HepG2 (cell line): ENCODE measurements around the gene MTFP1. TPM values are rescaled to one million over a fixed set of nuclear protein-coding genes. Genes with fewer than 3 reads are reported as not detected.

Experiments used
- ATF7-NPFF ChIP-seq: sonication (generic); formaldehyde crosslinking; IDR thresholded peaks from 2 replicates; pipeline ENCODE4 v1.8.1; 2023; ENCODE audit warnings: mild to moderate bottlenecking, low read depth, missing genetic modification reagents, moderate library complexity
- DRAP1 ChIP-seq: IDR thresholded peaks from 2 replicates; pipeline ENCODE4 v1.6.1; 2016; ENCODE audit warnings: missing genetic modification reagents, missing compliant biosample characterization
- E2F2 ChIP-seq: sonication (generic); formaldehyde crosslinking; IDR thresholded peaks from 2 replicates; pipeline ENCODE4 v1.4.0; 2020; ENCODE audit warnings: missing genetic modification reagents, borderline replicate concordance
- ETV6 ChIP-seq: sonication (generic); formaldehyde crosslinking; conservative IDR thresholded peaks from 2 replicates; pipeline ENCODE4 v1.4.0; 2020; ENCODE audit warnings: missing genetic modification reagents
- FOXP4 ChIP-seq: sonication (generic); formaldehyde crosslinking; IDR thresholded peaks from 2 replicates; pipeline ENCODE4 v1.4.0; 2020; ENCODE audit warnings: missing genetic modification reagents
- KAT2B ChIP-seq: fragments of 150-350 bp; IDR thresholded peaks from 2 replicates; pipeline ENCODE4 v1.6.1; 2014; ENCODE audit warnings: low read depth, low read length, borderline replicate concordance
- MATR3 ChIP-seq: sonication (generic); formaldehyde crosslinking; IDR thresholded peaks from 2 replicates; pipeline ENCODE4 v1.4.0; 2020; ENCODE audit warnings: missing genetic modification reagents
- PHF21A ChIP-seq: sonication (generic); formaldehyde crosslinking; IDR thresholded peaks from 2 replicates; pipeline ENCODE4 v1.5.0; 2020; ENCODE audit warnings: mild to moderate bottlenecking, missing genetic modification reagents
- RBM39 ChIP-seq: fragments of 200-400 bp; formaldehyde crosslinking; IDR thresholded peaks from one replicate; pipeline ENCODE4 v1.6.1; 2018; ENCODE audit warnings: antibody characterized with exemption, mild to moderate bottlenecking, low read depth, low read length; ENCODE audit not compliant: poor library complexity, severe bottlenecking
- SAFB2 ChIP-seq: sonication (generic); formaldehyde crosslinking; IDR thresholded peaks from 2 replicates; pipeline ENCODE4 v1.5.1; 2020; ENCODE audit warnings: missing genetic modification reagents, low read depth, mild to moderate bottlenecking, borderline replicate concordance
- SCMH1 ChIP-seq: sonication (generic); formaldehyde crosslinking; IDR thresholded peaks from 2 replicates; pipeline ENCODE4 v1.9.0; 2021; ENCODE audit warnings: missing genetic modification reagents, mild to moderate bottlenecking, borderline replicate concordance
- SP1 ChIP-seq, 2 experiments: fragments of 450-650 bp in 1 of 2; sonication (generic) in 1 of 2; formaldehyde crosslinking in 1 of 2; IDR thresholded peaks; 2 replicates each; pipeline versions ENCODE4 v1.4.0 to v1.6.1; 2016 to 2020; ENCODE audit warnings: missing genetic modification reagents in 1 of 2
- SP5 ChIP-seq: IDR thresholded peaks from 2 replicates; pipeline ENCODE4 v1.6.1; 2016; ENCODE audit warnings: low read depth, borderline replicate concordance
- SSRP1 ChIP-seq: IDR thresholded peaks from 2 replicates; pipeline ENCODE4 v1.6.1; 2016; ENCODE audit warnings: control low read depth
- ZBTB34 ChIP-seq: sonication (generic); formaldehyde crosslinking; IDR thresholded peaks from 2 replicates; pipeline ENCODE4 v1.8.0; 2022; ENCODE audit warnings: mild to moderate bottlenecking, missing genetic modification reagents
- ZFAT ChIP-seq: sonication (generic); formaldehyde crosslinking; conservative IDR thresholded peaks from 2 replicates; pipeline ENCODE4 v1.8.1; 2023; ENCODE audit warnings: missing genetic modification reagents, inconsistent platforms
- ZFX ChIP-seq: sonication (generic); formaldehyde crosslinking; IDR thresholded peaks from 2 replicates; pipeline ENCODE4 v1.4.0; 2020; ENCODE audit warnings: mild to moderate bottlenecking, low read depth, missing genetic modification reagents, moderate library complexity
- ZKSCAN8 ChIP-seq: IDR thresholded peaks from 2 replicates; pipeline ENCODE4 v1.6.1; 2016; ENCODE audit warnings: borderline replicate concordance, missing genetic modification reagents, missing compliant biosample characterization
- ZNF251 ChIP-seq: sonication (generic); formaldehyde crosslinking; IDR thresholded peaks from 2 replicates; pipeline ENCODE4 v1.9.0; 2021; ENCODE audit warnings: mild to moderate bottlenecking, missing genetic modification reagents
- ZNF292 ChIP-seq: sonication (generic); formaldehyde crosslinking; IDR thresholded peaks from 2 replicates; pipeline ENCODE4 v1.8.1; 2022; ENCODE audit warnings: mild to moderate bottlenecking, low read depth, missing genetic modification reagents, borderline replicate concordance
- ZNF326 ChIP-seq: sonication (generic); formaldehyde crosslinking; IDR thresholded peaks from 2 replicates; pipeline ENCODE4 v1.4.0; 2020; ENCODE audit warnings: missing genetic modification reagents, borderline replicate concordance
- ZNF484 ChIP-seq: sonication (generic); formaldehyde crosslinking; IDR thresholded peaks from 2 replicates; pipeline ENCODE4 v1.5.1; 2020; ENCODE audit warnings: mild to moderate bottlenecking, low read depth, missing genetic modification reagents, borderline replicate concordance
- ZNF546 ChIP-seq: sonication (generic); formaldehyde crosslinking; conservative IDR thresholded peaks from 2 replicates; pipeline ENCODE4 v1.8.1; 2023; ENCODE audit warnings: mild to moderate bottlenecking, missing genetic modification reagents
- ZNF572 ChIP-seq: sonication (generic); formaldehyde crosslinking; IDR thresholded peaks from 2 replicates; pipeline ENCODE4 v1.5.1; 2020; ENCODE audit warnings: mild to moderate bottlenecking, missing genetic modification reagents
- ZNF747 ChIP-seq: sonication (generic); formaldehyde crosslinking; IDR thresholded peaks from 2 replicates; pipeline ENCODE4 v1.8.1; 2023; ENCODE audit warnings: missing genetic modification reagents, mild to moderate bottlenecking, borderline replicate concordance
- polyA plus RNA-seq, 8 experiments: library from polyadenylated mRNA; depleted of rRNA in 3 of 8; stranded (reverse) in 7 of 8; unstranded in 1 of 8; fragments of >200 nt; fragmentation: Illumina TruSeq in 4 of 8; extraction: Trizol in 4 of 8; gene quantifications; 2 replicates each; pipeline versions ENCODE4 v1.2.1 to v1.2.3, GENCODE V29; 2011 to 2016; ENCODE audit warnings: low read depth in 4 of 8, missing spikeins in 1 of 8, mixed read lengths in 1 of 8; ENCODE audit not compliant: insufficient read depth in 1 of 8
- total RNA-seq, 5 experiments: library from RNA; depleted of rRNA; stranded (reverse); fragments of >200 nt; fragmentation: Illumina TruSeq; extraction: Trizol; gene quantifications; 2 replicates each; pipeline ENCODE4 v1.2.3, GENCODE V29; 2016; ENCODE audit warnings: low read depth in 1 of 5

Gene MTFP1
- total and polyA plus RNA-seq, 2 of the 13 experiments (the other 11 are each of a cell fraction or from before 2014, with no cell fraction given): 29.5 to 45.6 TPM

- TF ChIP-seq ETV6 (peak; percentile 58; the same call in 1 of the 2 replicates), SSRP1 (CRISPR knock-in tag) (no peak), ATF7-NPFF (CRISPR knock-in tag) (no peak), ZNF326 (CRISPR knock-in tag) (no peak), MATR3 (CRISPR knock-in tag) (no peak), E2F2 (CRISPR knock-in tag) (no peak; the same call in 1 of the 2 replicates), ZNF251 (CRISPR knock-in tag) (no peak), ZBTB34 (CRISPR knock-in tag) (peak; percentile 7; the same call in 1 of the 2 replicates), KAT2B (no peak), FOXP4 (CRISPR knock-in tag) (no peak), DRAP1 (CRISPR knock-in tag) (peak; percentile 59; the same call in 1 of the 2 replicates), ZFX (peak; percentile 56), PHF21A (CRISPR knock-in tag) (peak; percentile 72), RBM39 (peak; percentile 55), ZNF292 (CRISPR knock-in tag) (no peak), ZNF572 (CRISPR knock-in tag) (0 out of 2 replicates have a peak, but pooled peaks have one; percentile 24), SCMH1 (CRISPR knock-in tag) (no peak), ZNF484 (CRISPR knock-in tag) (no peak), SP5 (CRISPR knock-in tag) (peak; percentile 9; the same call in 1 of the 2 replicates), SAFB2 (peak; percentile 50; the same call in 1 of the 2 replicates), ZKSCAN8 (CRISPR knock-in tag) (peak; percentile 69; the same call in 1 of the 2 replicates), SP1 (IDR thresholded peaks at IDR 0.05) (no peak), SP1 (CRISPR knock-in tag; IDR thresholded peaks at IDR 0.05) (no peak), ZFAT (no peak), ZNF747 (CRISPR knock-in tag) (peak; percentile 59), ZNF546 (CRISPR knock-in tag) (no peak)
These were observed at the start of gene MTFP1 (continued) for GRCh38 chr22:30425616-30426387.
